Measurements from ENCODE around the gene RBM38.

Gene RBM38

DNA sequence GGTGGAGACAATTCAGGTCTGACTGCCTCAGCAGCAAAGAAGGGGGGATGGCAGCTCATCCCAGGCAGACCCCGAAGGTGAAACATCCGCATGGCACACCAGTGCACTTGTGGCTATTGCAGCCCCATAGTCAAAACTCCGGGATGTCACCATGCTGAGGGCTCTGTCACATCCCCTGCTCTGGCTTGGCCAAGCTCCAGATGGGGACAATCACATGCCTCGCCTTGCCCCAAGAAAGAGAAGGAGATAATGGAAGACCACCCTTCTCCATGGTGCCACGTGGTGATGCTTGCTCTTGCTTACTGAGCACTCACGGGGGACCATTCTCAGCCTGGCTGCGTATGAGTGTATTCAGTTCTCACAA is 60.2 kb downstream of the RBM38 start:
- Histone ChIP-seq H3K36me3 (ENCODE audit: control insufficient read depth in 1 of 2, insufficient read depth in 2 of 2, low read depth in 1 of 2, low read length in 2 of 2) (no peaks in the 10 kb centered on the region), H3K4me3 (ENCODE audit: insufficient read depth in 1 of 2, low read depth in 1 of 2, low read length in 2 of 2) (no peak overlapping the region), H3K4me1 (ENCODE audit: control insufficient read depth, insufficient read depth, low read depth, low read length) (peaks cover 2% of the 10 kb centered on the region), H3K4ac (ENCODE audit: low read depth in 1 of 2, low read length in 2 of 2) (no peak overlapping the region), H3K9me3 (ENCODE audit: control insufficient read depth, low read length) (no peaks in the 10 kb centered on the region), H2BK15ac (ENCODE audit: low read depth, poor library complexity, severe bottlenecking) (no peak overlapping the region), H3K23ac (ENCODE audit: low read length in 2 of 2) (no peak overlapping the region), H2AK5ac (ENCODE audit: low read length, severe bottlenecking) (no peak overlapping the region), H2BK12ac (ENCODE audit: low read length in 2 of 2) (no peak overlapping the region), H2AFZ (ENCODE audit: low read depth, low read length) (no peak overlapping the region), H2BK120ac (ENCODE audit: low read depth, low read length) (no peak overlapping the region), H3K18ac (ENCODE audit: low read depth in 1 of 2, low read length in 2 of 2) (no peak overlapping the region), H3K79me1 (replicated peaks; ENCODE audit: low read length, poor library complexity, severe bottlenecking) (no peaks in the 10 kb centered on the region), H4K8ac (ENCODE audit: low read length) (no peak overlapping the region), H2BK5ac (ENCODE audit: low read depth, low read length, poor library complexity, severe bottlenecking) (no peak overlapping the region), H3K9ac (ENCODE audit: low read length) (no peak overlapping the region), H3K4me2 (ENCODE audit: low read length, poor library complexity, severe bottlenecking) (no peak overlapping the region), H3K14ac (ENCODE audit: low read length in 2 of 2) (no peak overlapping the region), H4K91ac (ENCODE audit: low read length) (no peak overlapping the region), H3K27ac (ENCODE audit: low read length, poor library complexity, severe bottlenecking) (no peak overlapping the region), H3K27me3 (ENCODE audit: control insufficient read depth in 1 of 2, insufficient read depth in 1 of 2, low read length in 2 of 2) (peaks cover 67 to 72% of the 10 kb centered on the region in 2 experiments)
- no peak for DNase-seq
- WGBS = 87% methylated on average over 7 of the region's 7 CpGs

GRCh38 chr20:57451795-57452661 is 60.8 kb downstream of the RBM38 start:
- Histone ChIP-seq H4K91ac (ENCODE audit: low read length) (no peak overlapping the region), H3K79me1 (replicated peaks; ENCODE audit: low read length, poor library complexity, severe bottlenecking) (no peaks in the 10 kb centered on the region), H3K27ac (ENCODE audit: low read length, poor library complexity, severe bottlenecking) (no peak overlapping the region), H2AFZ (ENCODE audit: low read depth, low read length) (no peak overlapping the region), H2BK5ac (ENCODE audit: low read depth, low read length, poor library complexity, severe bottlenecking) (no peak overlapping the region), H3K4me3 (ENCODE audit: insufficient read depth in 1 of 2, low read depth in 1 of 2, low read length in 2 of 2) (no peak overlapping the region), H3K9ac (ENCODE audit: low read length) (no peak overlapping the region), H2AK5ac (ENCODE audit: low read length, severe bottlenecking) (no peak overlapping the region), H3K4me2 (ENCODE audit: low read length, poor library complexity, severe bottlenecking) (no peak overlapping the region), H2BK120ac (ENCODE audit: low read depth, low read length) (no peak overlapping the region), H3K4me1 (ENCODE audit: control insufficient read depth, insufficient read depth, low read depth, low read length) (peaks cover 2% of the 10 kb centered on the region), H3K4ac (ENCODE audit: low read depth in 1 of 2, low read length in 2 of 2) (no peak overlapping the region), H2BK15ac (ENCODE audit: low read depth, poor library complexity, severe bottlenecking) (no peak overlapping the region), H3K14ac (ENCODE audit: low read length in 2 of 2) (peak overlapping the region in 1 of 2 experiments; percentile 26), H4K8ac (ENCODE audit: low read length) (no peak overlapping the region), H3K36me3 (ENCODE audit: control insufficient read depth in 1 of 2, insufficient read depth in 2 of 2, low read depth in 1 of 2, low read length in 2 of 2) (no peaks in the 10 kb centered on the region), H3K23ac (ENCODE audit: low read length in 2 of 2) (no peak overlapping the region), H3K18ac (ENCODE audit: low read depth in 1 of 2, low read length in 2 of 2) (no peak overlapping the region), H2BK12ac (ENCODE audit: low read length in 2 of 2) (no peak overlapping the region), H3K27me3 (ENCODE audit: control insufficient read depth in 1 of 2, insufficient read depth in 1 of 2, low read length in 2 of 2) (peaks cover 66 to 72% of the 10 kb centered on the region in 2 experiments), H3K9me3 (ENCODE audit: control insufficient read depth, low read length) (no peaks in the 10 kb centered on the region)
- WGBS = 79% methylated on average over 18 of the region's 21 CpGs
- no peak for DNase-seq

DNA sequence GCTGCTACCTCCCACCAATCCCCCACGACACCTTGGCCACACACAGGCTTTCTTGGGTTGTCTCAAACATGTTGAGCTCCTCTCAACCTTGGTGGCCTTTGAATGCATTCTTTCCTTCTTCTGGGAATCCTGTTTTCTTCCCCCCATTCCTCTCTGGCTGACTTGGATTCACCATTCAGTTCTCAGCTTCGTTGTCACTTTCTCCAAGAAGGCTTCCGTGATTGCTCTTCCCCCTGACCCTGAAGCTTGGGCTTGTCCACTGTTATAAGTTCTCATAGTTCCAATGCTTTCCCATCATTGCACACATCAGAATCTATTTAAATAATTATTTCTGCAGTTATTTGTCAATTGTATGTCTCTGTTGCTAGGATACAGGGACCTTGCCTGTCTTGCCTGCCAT is 64.2 kb downstream of the RBM38 start:
- no peak overlapping the region for H3K27ac ChIP-seq (ENCODE audit: low read length, poor library complexity, severe bottlenecking)
- H2AFZ ChIP-seq (ENCODE audit: low read depth, low read length) = no peak overlapping the region
- H3K9me3 ChIP-seq (ENCODE audit: control insufficient read depth, low read length) = no peaks in the 10 kb centered on the region
- WGBS = 78% methylated on average over 3 of the region's 3 CpGs
- H4K8ac ChIP-seq (ENCODE audit: low read length) = no peak overlapping the region
- no peak overlapping the region for H2BK120ac ChIP-seq (ENCODE audit: low read depth, low read length)
- no peak overlapping the region for H3K4me2 ChIP-seq (ENCODE audit: low read length, poor library complexity, severe bottlenecking)
- no peaks in the 10 kb centered on the region for H3K36me3 ChIP-seq (ENCODE audit: control insufficient read depth in 1 of 2, insufficient read depth in 2 of 2, low read depth in 1 of 2, low read length in 2 of 2)
- DNase-seq = no peak
- no peak overlapping the region for H4K91ac ChIP-seq (ENCODE audit: low read length)
- no peak overlapping the region for H2AK5ac ChIP-seq (ENCODE audit: low read length, severe bottlenecking)
- H2BK15ac ChIP-seq (ENCODE audit: low read depth, poor library complexity, severe bottlenecking) = no peak overlapping the region
- no peak overlapping the region for H3K9ac ChIP-seq (ENCODE audit: low read length)
- no peak overlapping the region for H3K23ac ChIP-seq (ENCODE audit: low read length in 2 of 2)
- H3K18ac ChIP-seq (ENCODE audit: low read depth in 1 of 2, low read length in 2 of 2) = no peak overlapping the region
- H3K79me1 ChIP-seq (replicated peaks; ENCODE audit: low read length, poor library complexity, severe bottlenecking) = no peaks in the 10 kb centered on the region
- no peak overlapping the region for H2BK5ac ChIP-seq (ENCODE audit: low read depth, low read length, poor library complexity, severe bottlenecking)
- H2BK12ac ChIP-seq (ENCODE audit: low read length in 2 of 2) = no peak overlapping the region
- H3K4ac ChIP-seq (ENCODE audit: low read depth in 1 of 2, low read length in 2 of 2) = no peak overlapping the region
- peaks cover 46 to 73% of the 10 kb centered on the region in 2 experiments for H3K27me3 ChIP-seq (ENCODE audit: control insufficient read depth in 1 of 2, insufficient read depth in 1 of 2, low read length in 2 of 2)
- H3K14ac ChIP-seq (ENCODE audit: low read length in 2 of 2) = no peak overlapping the region
- no peak overlapping the region for H3K4me3 ChIP-seq (ENCODE audit: insufficient read depth in 1 of 2, low read depth in 1 of 2, low read length in 2 of 2)
- H3K4me1 ChIP-seq (ENCODE audit: control insufficient read depth, insufficient read depth, low read depth, low read length) = peaks cover 2% of the 10 kb centered on the region

DNA sequence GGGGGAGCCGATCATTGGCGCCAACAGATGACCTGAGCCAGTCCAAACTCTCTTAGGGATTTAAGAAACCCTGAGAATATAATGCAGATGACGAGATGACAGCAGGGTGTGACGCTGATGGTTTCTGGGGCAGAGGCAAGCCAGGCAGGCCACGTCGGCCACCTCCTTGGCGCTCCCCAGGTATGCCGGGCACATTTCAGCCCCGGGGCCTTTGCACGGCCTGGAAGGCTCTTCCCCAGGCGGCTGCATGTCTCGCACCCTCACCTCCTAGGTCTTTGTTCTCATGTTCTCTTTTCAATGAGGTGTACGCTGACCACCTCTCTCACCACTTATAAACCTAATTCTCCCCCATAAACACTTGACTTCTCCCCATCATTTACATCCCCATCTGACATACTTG is 64.9 kb downstream of the RBM38 start:
- Histone ChIP-seq H2AFZ (ENCODE audit: low read depth, low read length) (no peak overlapping the region), H2AK5ac (ENCODE audit: low read length, severe bottlenecking) (no peak overlapping the region), H3K9ac (ENCODE audit: low read length) (no peak overlapping the region), H3K79me1 (replicated peaks; ENCODE audit: low read length, poor library complexity, severe bottlenecking) (no peaks in the 10 kb centered on the region), H3K18ac (ENCODE audit: low read depth in 1 of 2, low read length in 2 of 2) (no peak overlapping the region), H3K36me3 (ENCODE audit: control insufficient read depth in 1 of 2, insufficient read depth in 2 of 2, low read depth in 1 of 2, low read length in 2 of 2) (no peaks in the 10 kb centered on the region), H4K8ac (ENCODE audit: low read length) (no peak overlapping the region), H3K9me3 (ENCODE audit: control insufficient read depth, low read length) (no peaks in the 10 kb centered on the region), H3K14ac (ENCODE audit: low read length in 2 of 2) (no peak overlapping the region), H3K4me1 (ENCODE audit: control insufficient read depth, insufficient read depth, low read depth, low read length) (no peaks in the 10 kb centered on the region), H3K4me3 (ENCODE audit: insufficient read depth in 1 of 2, low read depth in 1 of 2, low read length in 2 of 2) (no peak overlapping the region), H3K4ac (ENCODE audit: low read depth in 1 of 2, low read length in 2 of 2) (no peak overlapping the region), H2BK15ac (ENCODE audit: low read depth, poor library complexity, severe bottlenecking) (no peak overlapping the region), H2BK12ac (ENCODE audit: low read length in 2 of 2) (no peak overlapping the region), H2BK120ac (ENCODE audit: low read depth, low read length) (no peak overlapping the region), H3K27ac (ENCODE audit: low read length, poor library complexity, severe bottlenecking) (no peak overlapping the region), H3K23ac (ENCODE audit: low read length in 2 of 2) (no peak overlapping the region), H3K4me2 (ENCODE audit: low read length, poor library complexity, severe bottlenecking) (no peak overlapping the region), H2BK5ac (ENCODE audit: low read depth, low read length, poor library complexity, severe bottlenecking) (no peak overlapping the region), H3K27me3 (ENCODE audit: control insufficient read depth in 1 of 2, insufficient read depth in 1 of 2, low read length in 2 of 2) (peaks cover 43 to 72% of the 10 kb centered on the region in 2 experiments), H4K91ac (ENCODE audit: low read length) (no peak overlapping the region)
- 93% methylated on average over 13 of the region's 13 CpGs for WGBS
- DNase-seq = no peak

Measured in mesenchymal stem cell (in vitro differentiated cells and primary cell).